BLaER1 (cell line): ENCODE data around the gene PITX1.
A peak's percentile ranks its signal among the peaks of the same experiment; 100 is the strongest.
"Not testable (repeated sequence)": the region's sequence is repeated elsewhere in the genome, so short reads cannot be mapped to it uniquely, and the experiment has no call there.

Experiments used
- H3K27ac ChIP-seq: shearing (Covaris generic); formaldehyde crosslinking; 2 replicates; pipeline ENCODE4 v1.8.1; 2022
- H3K27me3 ChIP-seq: shearing (Covaris generic); formaldehyde crosslinking; 2 replicates; pipeline ENCODE4 v1.8.1; 2022
- H3K36me3 ChIP-seq: shearing (Covaris generic); formaldehyde crosslinking; 2 replicates; pipeline ENCODE4 v1.8.1; 2022
- H3K4me1 ChIP-seq: shearing (Covaris generic); formaldehyde crosslinking; 2 replicates; pipeline ENCODE4 v1.8.1; 2022
- H3K4me2 ChIP-seq: shearing (Covaris generic); formaldehyde crosslinking; 2 replicates; pipeline ENCODE4 v1.8.1; 2022
- H3K4me3 ChIP-seq: shearing (Covaris generic); formaldehyde crosslinking; 2 replicates; pipeline ENCODE4 v1.8.1; 2022
- H3K9ac ChIP-seq: shearing (Covaris generic); formaldehyde crosslinking; 2 replicates; pipeline ENCODE4 v1.8.1; 2022
- H3K9me3 ChIP-seq: shearing (Covaris generic); formaldehyde crosslinking; 2 replicates; pipeline ENCODE4 v1.8.1; 2022
- H4K20me1 ChIP-seq: shearing (Covaris generic); formaldehyde crosslinking; 2 replicates; pipeline ENCODE4 v1.8.1; 2022
- Cebpa-rat ChIP-seq: shearing (Covaris generic); IDR thresholded peaks from 2 replicates; pipeline ENCODE4 v1.8.1; 2022

Gene PITX1

DNA sequence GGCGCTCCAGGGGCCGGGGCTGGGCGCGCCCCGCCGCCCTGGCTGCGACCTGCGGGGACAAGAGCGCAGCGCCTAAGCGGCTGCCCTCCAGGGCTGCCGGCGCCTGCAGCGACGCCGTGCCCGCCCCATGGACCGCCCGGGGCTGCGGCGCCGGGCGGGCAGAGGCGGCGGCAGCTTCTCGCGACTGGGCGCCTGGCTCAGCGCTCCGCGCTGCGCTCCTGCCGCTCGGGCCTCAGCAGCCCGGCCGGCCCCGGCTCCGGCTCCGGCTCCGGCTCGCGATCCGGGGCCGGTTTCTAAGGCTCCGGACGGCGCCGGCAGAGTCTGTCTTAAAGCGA, at the start of gene PITX1:
Gene PITX1, minus strand, starts transcription at position 328 of the 335 bp plus-strand sequence. CDS start 347 bp downstream, outside the sequence.
- no peak for TF ChIP-seq Cebpa-rat
- no peaks in the 10 kb centered on the region for H3K36me3 ChIP-seq
- H4K20me1 ChIP-seq, result peaks cover 86% of the 10 kb centered on the region
- peaks cover 7% of the 10 kb centered on the region; the same call in 1 of the 2 replicates for H3K4me1 ChIP-seq
- peaks cover 46% of the 10 kb centered on the region for H3K9me3 ChIP-seq
- H3K27me3 ChIP-seq, result peaks cover 99% of the 10 kb centered on the region
- peak within 1 kb of the TSS; percentile 73 for H3K4me2 ChIP-seq
- peak within 1 kb of the TSS; percentile 59 for H3K4me3 ChIP-seq
- H3K27ac ChIP-seq, result no peak within 1 kb of the TSS
- no peak within 1 kb of the TSS for H3K9ac ChIP-seq

DNA sequence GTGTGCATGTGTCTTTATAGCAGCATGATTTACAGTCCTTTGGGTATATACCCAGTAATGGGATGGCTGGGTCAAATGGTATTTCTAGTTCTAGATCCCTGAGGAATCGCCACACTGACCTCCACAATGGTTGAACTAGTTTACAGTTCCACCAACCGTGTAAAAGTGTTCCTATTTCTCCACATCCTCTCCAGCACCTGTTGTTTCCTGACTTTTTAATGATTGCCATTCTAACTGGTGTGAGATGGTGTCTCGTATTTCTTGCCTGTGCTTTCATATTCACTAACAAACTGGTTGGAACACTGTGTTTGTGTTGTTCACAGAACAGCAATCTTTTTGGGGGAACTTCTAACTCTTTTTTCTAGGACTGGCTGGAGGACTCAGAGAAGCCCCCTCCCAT, 49.3 kb upstream of the PITX1 start:
- H3K27me3 ChIP-seq, H3K4me1 ChIP-seq, H3K4me2 ChIP-seq, H3K9ac ChIP-seq, H3K27ac ChIP-seq, H3K36me3 ChIP-seq, H4K20me1 ChIP-seq, H3K4me3 ChIP-seq: not testable (repeated sequence)
- H3K9me3 ChIP-seq, result peaks cover 22% of the 10 kb centered on the region

DNA sequence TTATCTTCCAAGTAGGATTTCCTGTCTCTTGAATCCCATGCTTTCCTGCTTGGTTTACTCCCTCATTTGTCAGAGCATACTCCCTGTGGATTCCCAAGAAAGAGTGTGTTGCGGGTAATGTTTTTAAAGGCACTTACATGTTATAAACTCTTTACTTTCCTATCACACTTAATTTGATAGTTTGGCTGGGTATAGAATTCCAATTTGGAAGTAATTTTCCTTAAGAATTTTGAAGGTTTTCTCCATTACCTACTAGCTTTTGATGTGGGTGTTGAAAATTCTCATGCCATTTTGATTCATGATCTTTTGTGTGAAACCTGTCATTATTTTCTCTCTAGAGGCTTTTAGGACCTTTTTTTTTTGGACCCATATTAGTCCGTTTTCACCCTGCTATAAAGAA, 47.2 kb upstream of the PITX1 start:
- Histone ChIP-seq H4K20me1 (no peaks in the 10 kb centered on the region), H3K4me3 (no peak overlapping the region), H3K36me3 (no peaks in the 10 kb centered on the region), H3K9ac (no peak overlapping the region), H3K27ac (no peak overlapping the region), H3K4me1 (peaks cover 8% of the 10 kb centered on the region), H3K27me3 (no peaks in the 10 kb centered on the region), H3K4me2 (no peak overlapping the region), H3K9me3 (peaks cover 22% of the 10 kb centered on the region)
- TF ChIP-seq Cebpa-rat, result no peak

DNA sequence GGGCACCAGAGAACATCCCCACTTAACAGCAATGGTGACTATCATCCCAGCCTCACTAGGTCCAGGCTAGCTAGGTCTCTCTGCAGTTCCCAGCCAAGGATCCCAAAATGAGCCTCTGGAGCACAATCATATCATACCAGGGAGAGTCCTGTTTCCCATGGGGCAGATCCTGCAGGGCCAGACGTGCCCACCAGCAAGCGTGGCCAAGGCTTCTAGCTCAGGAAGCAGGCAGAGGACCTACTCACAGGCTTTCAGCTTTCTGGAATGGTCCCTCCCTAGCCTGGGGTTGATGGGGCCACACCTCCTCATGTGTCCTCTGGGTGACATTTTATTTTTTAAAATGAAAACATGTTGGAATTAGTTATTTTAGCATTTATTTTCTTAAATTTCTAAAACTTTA, 45.7 kb upstream of the PITX1 start:
- Histone ChIP-seq H3K4me2 (no peak overlapping the region), H4K20me1 (no peaks in the 10 kb centered on the region), H3K27ac (no peak overlapping the region), H3K4me3 (no peak overlapping the region), H3K9ac (no peak overlapping the region), H3K36me3 (no peaks in the 10 kb centered on the region), H3K27me3 (no peaks in the 10 kb centered on the region), H3K4me1 (peaks cover 8% of the 10 kb centered on the region), H3K9me3 (peaks cover 22% of the 10 kb centered on the region)
- no peak for TF ChIP-seq Cebpa-rat

DNA sequence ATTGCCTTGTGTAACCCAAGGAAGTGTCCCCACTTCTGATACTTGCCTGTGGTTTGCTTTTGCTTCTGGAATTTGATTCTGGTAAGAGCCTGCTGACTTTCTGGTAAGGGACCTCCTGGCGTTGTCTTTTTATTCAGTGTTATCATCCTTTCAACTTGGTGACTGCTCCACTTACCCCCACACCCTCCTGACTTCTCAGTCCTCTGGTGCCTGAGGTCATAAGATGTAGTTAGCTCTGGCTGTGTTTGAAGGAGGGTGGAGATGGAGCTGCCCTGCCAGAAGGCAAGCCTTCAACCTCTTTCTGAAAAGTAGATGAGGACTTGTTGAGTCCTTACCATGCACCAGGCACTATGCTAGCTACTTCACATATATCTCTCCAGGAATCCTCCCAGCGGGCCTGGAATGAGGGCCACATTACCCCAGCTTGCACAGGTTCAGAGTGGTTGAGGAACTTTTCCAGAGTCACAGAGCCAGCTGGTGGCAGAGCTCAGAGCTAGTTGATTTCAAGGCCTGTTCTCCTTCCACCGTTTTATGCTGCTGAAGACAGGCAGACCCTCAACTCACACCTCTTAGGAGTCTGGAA, 45.2 kb upstream of the PITX1 start:
- H3K4me1 ChIP-seq, result peaks cover 8% of the 10 kb centered on the region

DNA sequence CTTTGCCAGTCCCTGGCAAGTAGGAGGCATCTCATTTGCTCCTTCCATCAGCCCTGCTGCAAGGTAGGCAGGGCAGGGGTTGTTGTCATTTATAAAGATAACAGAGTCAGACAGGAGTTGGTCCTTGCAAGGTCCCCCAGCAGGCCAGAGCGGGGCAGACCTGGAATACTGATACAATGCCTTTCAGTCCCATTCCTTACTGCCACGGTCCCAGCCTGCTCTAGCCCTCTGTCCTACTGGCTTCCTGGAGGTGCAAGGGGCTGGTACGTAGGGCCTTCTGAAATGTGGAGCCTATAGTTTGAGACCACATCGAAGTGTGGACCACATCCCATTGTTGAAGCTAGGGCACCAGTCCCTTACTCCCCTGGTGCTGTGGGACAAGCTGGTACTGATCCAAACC, 42.8 kb upstream of the PITX1 start:
- H3K9me3 ChIP-seq, result peaks cover 14% of the 10 kb centered on the region
- H3K27ac ChIP-seq, result no peak overlapping the region
- H3K36me3 ChIP-seq, result no peaks in the 10 kb centered on the region
- H3K4me2 ChIP-seq, result no peak overlapping the region
- H3K4me3 ChIP-seq, result no peak overlapping the region
- H4K20me1 ChIP-seq, result no peaks in the 10 kb centered on the region
- H3K27me3 ChIP-seq, result no peaks in the 10 kb centered on the region
- TF ChIP-seq Cebpa-rat, result no peak
- no peak overlapping the region for H3K9ac ChIP-seq
- peaks cover 8% of the 10 kb centered on the region for H3K4me1 ChIP-seq

More for the DNA sequence above, 45.2 kb upstream of the PITX1 start:
- Histone ChIP-seq H3K27me3 (no peaks in the 10 kb centered on the region), H3K9me3 (peaks cover 22% of the 10 kb centered on the region), H3K9ac (no peak overlapping the region), H3K4me3 (no peak overlapping the region), H3K27ac (no peak overlapping the region), H3K4me2 (peak overlapping the region; percentile 46), H4K20me1 (no peaks in the 10 kb centered on the region), H3K36me3 (no peaks in the 10 kb centered on the region)
- TF ChIP-seq Cebpa-rat, result no peak

DNA sequence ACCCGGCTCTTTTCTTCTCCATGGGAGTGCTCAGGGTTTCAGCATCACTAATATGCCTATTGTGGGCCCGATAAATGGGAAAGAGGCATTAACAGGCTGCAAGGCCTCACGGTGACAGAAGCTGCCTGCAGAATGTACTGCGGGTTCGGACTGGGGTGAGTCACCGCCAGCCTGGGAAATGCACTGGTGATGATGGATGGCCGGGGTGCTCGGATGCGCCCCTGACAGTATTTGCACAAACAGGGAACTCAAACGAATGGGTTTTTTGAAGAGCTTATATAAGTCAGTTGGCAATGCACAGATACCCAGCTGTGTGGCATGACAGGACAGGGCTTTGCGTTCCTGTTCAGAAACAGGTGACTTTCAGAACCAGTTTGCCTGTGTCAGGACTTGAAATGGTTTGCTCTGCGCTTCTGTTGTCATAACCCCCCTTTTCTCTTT, 42.0 kb upstream of the PITX1 start:
- Histone ChIP-seq H3K4me2 (no peak overlapping the region), H3K9ac (no peak overlapping the region), H3K9me3 (peaks cover 7% of the 10 kb centered on the region), H3K27me3 (no peaks in the 10 kb centered on the region), H3K4me3 (no peak overlapping the region), H3K27ac (no peak overlapping the region), H3K36me3 (no peaks in the 10 kb centered on the region), H3K4me1 (peaks cover 8% of the 10 kb centered on the region), H4K20me1 (no peaks in the 10 kb centered on the region)
- TF ChIP-seq Cebpa-rat, result no peak

DNA sequence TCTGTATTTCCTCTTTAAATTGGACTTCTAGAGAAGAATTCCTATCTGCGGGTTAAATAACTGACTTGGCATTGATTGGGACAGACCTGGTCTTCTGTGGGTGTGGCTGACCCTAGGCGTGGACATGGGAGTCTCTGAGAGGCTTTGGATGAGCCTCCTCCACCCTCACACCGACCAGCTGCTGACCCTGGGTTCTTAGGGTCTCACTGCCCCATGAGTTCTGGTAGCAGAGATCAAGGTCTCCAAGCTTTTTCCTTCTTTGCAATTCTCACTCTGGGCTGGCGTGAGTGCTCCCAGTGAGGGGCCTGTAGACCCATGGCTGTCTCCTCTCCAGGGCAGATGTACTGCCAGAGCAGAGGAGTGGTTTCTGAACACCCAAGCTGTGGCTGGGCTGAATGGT, 41.6 kb upstream of the PITX1 start:
- Histone ChIP-seq H4K20me1 (no peaks in the 10 kb centered on the region), H3K4me2 (no peak overlapping the region), H3K9me3 (peaks cover 2% of the 10 kb centered on the region), H3K27me3 (no peaks in the 10 kb centered on the region), H3K4me3 (no peak overlapping the region), H3K4me1 (peaks cover 8% of the 10 kb centered on the region), H3K36me3 (no peaks in the 10 kb centered on the region), H3K9ac (no peak overlapping the region), H3K27ac (no peak overlapping the region)
- no peak for TF ChIP-seq Cebpa-rat

DNA sequence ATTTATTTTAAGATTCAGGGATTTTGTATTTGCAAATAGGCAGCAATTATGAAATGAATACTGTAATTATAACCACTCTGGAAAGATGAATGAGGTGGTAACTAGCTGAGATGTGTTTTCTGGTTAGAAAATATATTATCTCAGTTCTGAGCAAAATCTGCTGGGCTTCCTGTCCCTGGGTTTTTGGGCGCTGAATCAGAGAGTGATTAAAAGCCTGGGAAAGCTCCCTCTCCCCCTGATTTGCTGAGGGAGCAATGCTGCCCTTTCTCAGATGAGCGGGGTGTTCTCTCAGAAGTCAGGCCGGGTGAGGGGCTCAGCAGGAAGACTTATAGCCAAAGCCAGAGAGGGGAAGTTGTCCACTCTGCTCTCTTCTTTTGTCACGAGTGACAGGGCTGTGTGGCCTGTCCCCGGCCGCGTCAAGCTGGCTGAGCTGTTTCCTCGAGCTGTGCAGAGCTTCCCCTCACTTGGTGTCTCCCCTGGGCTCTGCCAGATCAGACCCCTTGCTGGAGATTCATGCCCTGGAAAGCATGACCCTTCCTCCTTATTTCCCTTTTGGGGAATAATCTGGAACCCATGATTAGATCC, 39.8 kb upstream of the PITX1 start:
- Histone ChIP-seq H4K20me1 (no peaks in the 10 kb centered on the region), H3K36me3 (no peaks in the 10 kb centered on the region)
- no peak for TF ChIP-seq Cebpa-rat

DNA sequence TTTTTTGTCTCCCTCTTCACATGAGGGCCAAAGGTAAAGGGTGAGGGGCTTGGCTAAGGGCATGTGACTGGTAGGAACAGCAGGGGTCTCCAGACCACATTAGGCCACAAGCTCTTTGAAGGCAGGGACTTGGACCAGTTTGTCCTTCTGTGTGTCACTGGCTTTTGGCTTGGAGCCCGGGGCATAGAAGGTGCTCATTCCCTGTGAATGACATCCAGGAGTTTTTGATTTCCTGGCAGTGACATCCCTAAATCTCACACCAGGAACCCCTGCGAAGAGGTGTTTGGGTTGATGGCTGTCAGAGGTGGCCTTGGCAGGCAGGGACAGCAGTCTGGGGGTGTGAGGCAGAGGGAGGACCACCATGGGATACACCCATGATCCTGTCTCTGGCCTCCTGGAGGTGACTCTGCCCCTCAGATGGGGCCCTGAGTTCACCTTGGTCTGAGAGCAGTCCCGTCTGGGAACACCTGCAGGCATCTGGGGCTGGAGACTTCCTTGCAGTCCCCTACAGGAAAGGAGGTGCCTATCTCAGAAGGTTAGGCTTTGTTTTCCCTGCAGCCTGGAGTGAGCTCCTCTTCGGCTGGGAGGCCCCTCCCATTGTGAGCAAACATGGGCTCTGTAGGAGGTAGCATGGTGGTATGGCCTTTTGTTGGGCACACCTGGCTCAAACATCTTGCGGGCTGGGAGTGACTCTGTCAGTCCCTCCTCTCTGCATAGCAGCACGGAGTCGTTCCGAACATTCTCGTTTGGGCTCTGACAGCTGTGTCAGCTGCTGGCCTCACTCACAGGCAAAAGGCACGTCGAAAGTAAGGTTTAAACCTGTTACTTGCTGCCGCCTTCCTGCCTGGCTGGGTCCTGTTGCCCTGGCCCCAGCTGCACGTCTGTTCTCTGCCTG, 38.6 kb upstream of the PITX1 start:
- H3K27me3 ChIP-seq, result no peaks in the 10 kb centered on the region
- no peak overlapping the region for H3K9ac ChIP-seq
- no peak for TF ChIP-seq Cebpa-rat
- no peaks in the 10 kb centered on the region for H4K20me1 ChIP-seq
- no peaks in the 10 kb centered on the region for H3K36me3 ChIP-seq
- H3K4me2 ChIP-seq, result no peak overlapping the region
- H3K4me3 ChIP-seq, result no peak overlapping the region
- no peak overlapping the region for H3K27ac ChIP-seq
- H3K4me1 ChIP-seq, result no peaks in the 10 kb centered on the region
- no peaks in the 10 kb centered on the region for H3K9me3 ChIP-seq

More for the DNA sequence above, 39.8 kb upstream of the PITX1 start:
- Histone ChIP-seq H3K27ac (no peak overlapping the region), H3K27me3 (no peaks in the 10 kb centered on the region), H3K4me1 (peaks cover 1% of the 10 kb centered on the region), H3K4me3 (no peak overlapping the region), H3K4me2 (no peak overlapping the region), H3K9ac (no peak overlapping the region), H3K9me3 (no peaks in the 10 kb centered on the region)
